GM21381 (cell line): Measurements from ENCODE around the gene TPSD1.
"Not testable (repeated sequence)": the region's sequence is repeated elsewhere in the genome, so short reads cannot be mapped to it uniquely, and the experiment has no call there.

Experiments used
- ATAC-seq: cut with Tn5 transposase; IDR thresholded peaks from one replicate; pipeline ENCODE4 v1.9.1; 2021; ENCODE audit warnings: mild to moderate bottlenecking, moderate library complexity; ENCODE audit not compliant: unreplicated experiment

TPSD1 gene

GRCh38 chr16:1240436-1240835, 15.4 kb upstream of the TPSD1 start, which contains the start of gene TPSAB1:
Gene TPSAB1 (plus strand): TSS chr16:1240705. CDS start chr16:1240939, 234 bp downstream.
- ATAC-seq: not testable (repeated sequence)

- ATAC-seq: not testable (repeated sequence)
Observed at GRCh38 chr16:1241081-1241480, 14.8 kb upstream of the TPSD1 start.

GRCh38 chr16:1243363-1243762, 12.5 kb upstream of the TPSD1 start:
- not testable (repeated sequence) for ATAC-seq

- not testable (repeated sequence) for ATAC-seq
Observed at GRCh38 chr16:1243907-1244850, 11.7 kb upstream of the TPSD1 start.

- ATAC-seq: no peak
Observed at GRCh38 chr16:1244881-1245280, 11.0 kb upstream of the TPSD1 start.

GRCh38 chr16:1245452-1246020, 10.3 kb upstream of the TPSD1 start:
- ATAC-seq: no peak

- not testable (repeated sequence) for ATAC-seq
Observed at GRCh38 chr16:1247903-1248537, 7.8 kb upstream of the TPSD1 start.

GRCh38 chr16:1249031-1249755, 6.7 kb upstream of the TPSD1 start:
- ATAC-seq: not testable (repeated sequence)

- ATAC-seq: not testable (repeated sequence)
Observed at GRCh38 chr16:1253701-1254364, 2.0 kb upstream of the TPSD1 start.

GRCh38 chr16:1254821-1255220, 1.0 kb upstream of the TPSD1 start:
- ATAC-seq: not testable (repeated sequence)

GRCh38 chr16:1256296-1256873, 516 bp downstream of the TPSD1 start:
- ATAC-seq: not testable (repeated sequence)

- no peak for ATAC-seq
Observed at GRCh38 chr16:1256874-1257322, 1.0 kb downstream of the TPSD1 start.

GRCh38 chr16:1257561-1258224, 1.8 kb downstream of the TPSD1 start:
- no peak for ATAC-seq

- no peak for ATAC-seq
Observed at GRCh38 chr16:1258225-1258600, 2.3 kb downstream of the TPSD1 start.

GRCh38 chr16:1258906-1259759, 3.3 kb downstream of the TPSD1 start:
- ATAC-seq: no peak

GRCh38 chr16:1259760-1260068, 3.8 kb downstream of the TPSD1 start:
- no peak for ATAC-seq

GRCh38 chr16:1260101-1260680, 4.3 kb downstream of the TPSD1 start:
- no peak for ATAC-seq
